ENCODE data around the gene RASA4B.
"Not testable (repeated sequence)": the region's sequence is repeated elsewhere in the genome, so short reads cannot be mapped to it uniquely, and the experiment has no call there.

The RASA4B gene

GRCh38 chr7:102517550-102518147 is at the start of gene RASA4B:
TSS of gene RASA4B (minus strand) at chr7:102517777. CDS start at chr7:102517710, 67 bp downstream.
- DNase-seq (ENCODE audit: low read depth in 2 of 2), result not testable (repeated sequence)

- not testable (repeated sequence) for DNase-seq (ENCODE audit: low read depth in 2 of 2)
Observed at GRCh38 chr7:102550808-102551422, 33.3 kb upstream of the RASA4B start, which contains the start of gene SPDYE2. TSS of gene SPDYE2 (plus strand) at chr7:102551226. CDS start at chr7:102553256, 2,030 bp downstream.

DNA sequence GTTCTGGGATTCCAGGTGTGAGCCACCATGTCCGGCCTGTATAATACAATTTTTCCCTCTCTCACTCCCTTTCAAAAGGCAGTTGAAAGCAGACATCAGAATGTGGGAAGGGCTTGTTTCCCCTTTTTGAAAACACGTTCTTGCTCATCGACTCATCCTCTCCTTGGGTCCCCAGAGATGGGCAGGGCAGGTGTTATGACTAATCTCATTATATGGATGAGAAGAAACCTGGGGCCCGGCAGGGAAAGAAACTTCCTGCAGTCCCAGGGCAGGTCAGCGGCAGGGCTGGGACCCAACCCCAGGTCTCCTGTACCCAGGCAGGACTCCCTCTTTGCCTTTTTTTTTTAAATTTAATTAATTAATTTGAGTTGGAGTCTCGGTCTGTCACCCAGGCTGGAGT is 28.8 kb upstream of the RASA4B start:
- not testable (repeated sequence) for DNase-seq (ENCODE audit: low read depth in 2 of 2)

DNA sequence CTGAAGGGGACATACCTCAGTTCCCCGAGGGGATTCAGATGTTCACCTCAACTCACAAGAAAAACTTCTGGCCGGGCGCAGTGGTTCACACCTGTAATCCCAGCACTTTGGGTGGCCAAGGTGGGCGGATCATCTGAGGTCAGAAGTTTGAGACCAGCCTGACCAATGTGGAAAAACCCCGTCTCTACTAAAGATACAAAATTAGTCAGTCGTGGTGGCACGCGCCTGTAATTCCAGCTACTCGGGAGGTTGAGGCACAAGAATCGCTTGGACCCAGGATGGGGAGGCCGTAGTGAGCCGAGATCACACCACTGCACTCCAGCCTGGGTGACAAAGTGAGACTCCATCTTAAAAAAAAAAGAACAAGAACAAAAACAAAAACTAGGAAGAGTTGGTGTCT is 27.7 kb upstream of the RASA4B start:
- not testable (repeated sequence) for DNase-seq (ENCODE audit: low read depth in 2 of 2)

DNA sequence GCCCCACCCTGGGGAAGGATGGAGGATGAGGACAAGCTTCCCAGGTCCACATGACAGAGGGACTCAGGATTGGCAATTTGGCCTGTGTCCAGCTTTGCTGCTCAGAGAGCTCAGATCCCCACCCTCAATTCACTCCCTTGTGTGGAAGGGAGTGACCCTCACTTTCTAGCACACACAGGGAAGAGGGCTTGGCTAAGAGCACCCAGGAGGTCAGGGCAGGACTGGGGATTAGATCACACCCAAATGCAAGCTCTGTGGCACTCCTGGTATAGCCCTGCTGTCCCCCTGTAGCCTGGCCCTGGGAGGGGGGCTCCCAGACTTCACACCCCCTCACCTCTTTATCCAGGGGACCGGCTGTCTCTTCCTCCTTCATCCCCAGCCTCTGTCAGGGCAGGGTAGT is 26.8 kb upstream of the RASA4B start:
- DNase-seq (ENCODE audit: low read depth in 2 of 2), result not testable (repeated sequence)

DNA sequence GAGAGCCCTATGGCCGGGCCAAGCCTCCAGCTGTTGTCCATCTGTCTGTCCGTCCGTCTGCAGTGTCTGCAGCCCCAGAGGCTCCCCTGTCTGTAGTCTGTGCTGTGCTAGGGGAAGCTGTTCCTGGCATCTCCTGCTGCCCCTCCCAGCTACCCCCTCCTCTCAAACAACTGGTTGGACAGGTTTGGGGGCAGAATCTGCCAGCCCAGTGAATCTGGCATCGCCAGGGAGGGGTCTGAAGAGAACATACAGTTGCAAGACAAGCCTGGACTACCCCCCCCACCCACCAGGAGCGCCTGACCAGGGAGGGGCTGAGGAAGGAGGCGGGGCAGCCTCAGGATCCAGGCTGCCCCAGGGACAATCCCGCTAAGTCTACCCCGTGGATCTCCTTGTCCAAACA is 26.0 kb upstream of the RASA4B start, which contains the start of gene UPK3BL2:
Gene UPK3BL2 (minus strand): TSS at position 101 of the 400 bp plus-strand sequence. CDS start 60 bp downstream, at position 41.
- not testable (repeated sequence) for DNase-seq (ENCODE audit: low read depth in 2 of 2)

- not testable (repeated sequence) for DNase-seq (ENCODE audit: low read depth in 2 of 2)
Observed at GRCh38 chr7:102542771-102543170, 25.2 kb upstream of the RASA4B start.

- not testable (repeated sequence) for DNase-seq (ENCODE audit: low read depth in 2 of 2)
Observed at GRCh38 chr7:102542083-102542482, 24.5 kb upstream of the RASA4B start.

GRCh38 chr7:102540604-102541003 is 23.0 kb upstream of the RASA4B start:
- DNase-seq (ENCODE audit: low read depth in 2 of 2), result not testable (repeated sequence)

- DNase-seq (ENCODE audit: low read depth in 2 of 2), result not testable (repeated sequence)
Observed at GRCh38 chr7:102535062-102535615, 17.6 kb upstream of the RASA4B start.

DNA sequence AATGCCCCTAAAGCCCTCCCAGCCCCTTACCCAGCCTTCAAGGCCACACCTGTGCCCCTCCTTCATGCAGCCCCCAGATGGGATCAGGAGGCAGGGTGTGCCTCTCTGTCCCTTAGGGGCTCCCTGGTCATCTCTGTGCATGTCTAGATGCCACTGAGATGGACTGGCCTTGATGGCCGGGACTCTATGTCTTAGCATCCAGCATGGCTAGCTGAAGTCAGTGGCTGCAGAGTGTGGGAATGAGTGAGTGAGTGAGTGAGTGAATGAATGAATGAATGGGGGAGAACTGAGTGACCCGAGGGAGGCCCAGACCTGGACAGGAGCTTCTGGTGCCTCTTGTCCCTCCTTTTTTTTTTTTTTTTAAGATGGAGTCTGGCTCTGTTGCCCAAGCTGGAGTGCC is 14.6 kb upstream of the RASA4B start:
- not testable (repeated sequence) for DNase-seq (ENCODE audit: low read depth in 2 of 2)

DNA sequence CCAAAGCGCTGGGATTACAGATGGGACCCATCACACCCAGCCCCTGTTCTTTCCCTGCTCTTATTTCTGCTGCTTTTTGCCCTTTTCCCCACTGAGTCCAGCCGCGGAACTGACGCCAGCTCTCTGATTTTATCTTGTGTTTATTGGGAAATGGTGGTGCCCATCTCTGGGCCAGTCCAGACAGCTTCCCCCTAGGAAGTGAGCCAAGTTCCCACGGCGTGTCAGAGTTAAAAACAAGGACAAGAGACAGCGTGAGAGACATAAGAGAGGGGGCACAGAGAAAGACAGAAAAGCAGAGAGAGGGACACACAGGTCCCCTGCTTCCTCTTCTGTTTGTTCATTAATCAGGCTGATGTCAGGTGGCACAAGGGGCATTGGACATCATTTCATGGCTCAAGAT is 14.0 kb upstream of the RASA4B start:
- not testable (repeated sequence) for DNase-seq (ENCODE audit: low read depth in 2 of 2)

GRCh38 chr7:102527822-102528793 is 10.5 kb upstream of the RASA4B start:
- DNase-seq (ENCODE audit: low read depth in 2 of 2), result not testable (repeated sequence)

DNA sequence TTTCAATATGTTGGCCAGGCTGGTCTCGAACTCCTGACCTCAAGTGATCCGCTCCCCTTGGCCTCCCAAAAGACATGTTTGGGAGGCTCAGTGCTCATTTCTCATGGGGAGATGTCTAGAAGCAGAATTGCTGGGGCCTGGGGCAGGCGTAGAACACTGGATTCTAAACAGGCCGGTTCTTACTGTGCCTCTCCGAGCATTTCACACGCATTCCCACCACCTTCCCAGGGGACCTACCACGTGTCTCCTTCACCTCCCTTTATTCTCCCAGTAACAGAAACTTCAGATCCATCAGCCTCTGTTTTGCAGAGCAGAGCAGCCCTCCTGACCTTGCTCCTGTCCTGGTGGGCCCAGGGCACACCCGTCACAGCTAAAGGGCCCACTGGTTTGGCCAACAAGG is 9.6 kb upstream of the RASA4B start:
- not testable (repeated sequence) for DNase-seq (ENCODE audit: low read depth in 2 of 2)

- DNase-seq (ENCODE audit: low read depth in 2 of 2), result not testable (repeated sequence)
Observed at GRCh38 chr7:102524803-102525202, 7.2 kb upstream of the RASA4B start.

DNA sequence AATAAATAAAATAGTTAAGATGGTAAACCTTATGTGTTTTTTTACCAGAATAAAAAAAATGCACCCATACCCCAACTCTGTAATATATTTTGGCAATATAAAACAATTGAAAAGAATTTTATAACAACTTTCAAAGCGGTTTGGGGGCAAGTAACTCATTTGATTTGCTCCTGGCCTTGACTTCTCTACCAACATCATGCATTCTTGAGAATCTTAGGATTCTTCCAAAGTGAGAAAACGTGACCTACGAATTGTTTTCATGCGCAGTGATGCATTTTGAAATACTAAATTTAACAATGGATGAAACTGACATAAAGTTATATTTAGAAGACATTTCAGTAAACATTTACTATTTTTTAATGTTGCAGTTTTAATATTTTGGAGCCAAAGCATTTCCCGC is 3.2 kb upstream of the RASA4B start:
- not testable (repeated sequence) for DNase-seq (ENCODE audit: low read depth in 2 of 2)

- DNase-seq (ENCODE audit: low read depth in 2 of 2), result not testable (repeated sequence)
Observed at GRCh38 chr7:102516951-102517350, 626 bp downstream of the RASA4B start.

GRCh38 chr7:102515889-102516288 is 1.7 kb downstream of the RASA4B start:
- DNase-seq (ENCODE audit: low read depth in 2 of 2), result not testable (repeated sequence)

DNA sequence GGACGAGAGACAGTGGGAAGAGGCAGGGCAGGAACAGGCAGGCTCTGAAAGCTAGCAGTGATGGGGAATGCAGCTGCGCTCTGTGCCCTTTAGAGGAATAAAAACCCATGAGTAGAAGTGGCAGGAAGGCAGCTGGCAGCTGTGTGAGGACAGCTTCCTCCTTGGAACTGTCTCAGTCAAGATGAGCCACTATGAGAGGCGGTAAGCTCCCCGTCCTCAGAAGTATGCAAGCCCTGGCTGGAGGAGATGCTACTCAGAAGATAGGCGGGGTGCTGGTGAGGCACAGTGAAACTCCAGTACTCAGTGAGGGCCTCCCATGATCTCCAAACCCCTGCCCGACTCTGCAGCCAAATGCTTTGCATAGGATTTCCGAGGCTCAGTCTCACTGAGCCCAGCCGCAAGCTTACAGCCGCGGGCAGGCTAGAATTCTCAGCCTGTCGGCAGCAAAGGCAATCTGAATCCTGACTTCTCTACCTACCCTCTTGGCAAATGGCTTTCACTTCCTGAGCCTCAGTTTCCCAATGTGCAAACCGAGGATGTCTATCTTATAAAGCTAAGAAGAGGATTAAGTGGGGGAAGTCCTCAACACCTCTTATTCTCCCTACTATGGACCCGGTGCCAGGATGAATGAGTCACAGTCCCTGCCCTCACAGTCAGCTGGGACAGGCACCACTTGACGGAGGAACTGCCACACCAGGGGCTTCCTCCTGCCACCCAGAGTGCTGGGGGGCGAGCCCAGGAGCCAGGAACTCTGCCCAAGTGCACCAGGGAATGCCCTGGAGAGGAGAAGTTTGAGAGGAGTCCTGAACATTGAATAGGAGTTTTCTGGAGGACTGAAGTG is 2.5 kb downstream of the RASA4B start:
- not testable (repeated sequence) for DNase-seq (ENCODE audit: low read depth in 2 of 2)

DNA sequence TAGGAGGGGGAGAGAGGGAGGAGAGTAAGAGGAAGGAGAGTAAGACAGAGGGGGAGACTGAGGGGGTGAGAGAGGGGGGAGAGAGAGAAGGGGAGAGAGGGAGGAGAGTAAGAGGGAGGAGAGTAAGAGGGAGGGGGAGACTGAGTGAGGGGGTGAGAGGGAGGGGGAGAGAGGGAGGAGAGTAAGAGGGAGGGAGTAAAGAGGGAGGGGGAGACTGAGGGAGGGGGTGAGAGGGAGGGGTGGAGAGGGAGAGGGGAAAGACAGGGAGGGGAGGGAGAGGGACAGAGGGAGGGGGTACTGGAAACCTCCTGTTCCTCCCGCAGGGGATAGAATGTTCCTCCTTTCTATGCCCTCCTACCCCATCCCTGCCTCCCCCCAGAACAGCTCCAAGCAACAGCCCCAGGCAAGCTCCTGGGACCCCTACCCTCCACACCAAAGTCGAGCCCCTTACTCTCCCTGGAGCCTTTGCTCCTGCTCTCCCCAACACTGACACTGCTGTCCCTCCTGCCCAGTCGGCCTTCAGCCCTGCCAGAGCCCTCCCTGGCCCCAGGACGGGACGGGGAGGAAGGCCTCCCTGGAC is 4.8 kb downstream of the RASA4B start:
- DNase-seq (ENCODE audit: low read depth in 2 of 2), result not testable (repeated sequence)

Measured in stimulated activated CD8-positive, alpha-beta memory T cell treated with anti-CD3 and anti-CD28 coated beads, Interleukin-2, amount 100 ng/mL, for 1 hour (primary cell).